ENCODE data around the gene MX2.

MX2 gene

GRCh38 chr21:41360072-41360821 lies 1.6 kb upstream of the MX2 start:
- DNase-seq: no peak
- in situ Hi-C loops (cut with HindIII; ENCODE audit: low pct_ligation_motif_present, low pct_unique_long_range_greater_than_20kb, low sequenced_read_pairs): no loop called here

GRCh38 chr21:41361053-41361785 lies 608 bp upstream of the MX2 start:
- no peak for DNase-seq
- in situ Hi-C loops (cut with HindIII; ENCODE audit: low pct_ligation_motif_present, low pct_unique_long_range_greater_than_20kb, low sequenced_read_pairs): no loop called here

- DNase-seq: no peak
- in situ Hi-C loops (cut with HindIII; ENCODE audit: low pct_ligation_motif_present, low pct_unique_long_range_greater_than_20kb, low sequenced_read_pairs): no loop called here
Measured at GRCh38 chr21:41362605-41363369, 960 bp downstream of the MX2 start.

GRCh38 chr21:41363370-41364270 lies 1.8 kb downstream of the MX2 start:
- in situ Hi-C loops (cut with HindIII; ENCODE audit: low pct_ligation_motif_present, low pct_unique_long_range_greater_than_20kb, low sequenced_read_pairs): no loop called here
- DNase-seq: no peak

- no peak for DNase-seq
- in situ Hi-C loops (cut with HindIII; ENCODE audit: low pct_ligation_motif_present, low pct_unique_long_range_greater_than_20kb, low sequenced_read_pairs): no loop called here
Measured at GRCh38 chr21:41364308-41364707, 2.5 kb downstream of the MX2 start.

- in situ Hi-C loops (cut with HindIII; ENCODE audit: low pct_ligation_motif_present, low pct_unique_long_range_greater_than_20kb, low sequenced_read_pairs): no loop called here
Measured at GRCh38 chr21:41365377-41366107, 3.7 kb downstream of the MX2 start.

GRCh38 chr21:41366522-41367151 lies 4.8 kb downstream of the MX2 start:
- in situ Hi-C loops (cut with HindIII; ENCODE audit: low pct_ligation_motif_present, low pct_unique_long_range_greater_than_20kb, low sequenced_read_pairs): no loop called here
- DNase-seq: no peak

More at GRCh38 chr21:41365377-41366107, 3.7 kb downstream of the MX2 start:
- DNase-seq: no peak

GRCh38 chr21:41367301-41367944 lies 5.6 kb downstream of the MX2 start:
- in situ Hi-C loops (cut with HindIII; ENCODE audit: low pct_ligation_motif_present, low pct_unique_long_range_greater_than_20kb, low sequenced_read_pairs): no loop called here
- DNase-seq: no peak

- no peak for DNase-seq
- in situ Hi-C loops (cut with HindIII; ENCODE audit: low pct_ligation_motif_present, low pct_unique_long_range_greater_than_20kb, low sequenced_read_pairs): no loop called here
Measured at GRCh38 chr21:41367945-41368734, 6.3 kb downstream of the MX2 start.

GRCh38 chr21:41368735-41369104 lies 6.9 kb downstream of the MX2 start:
- in situ Hi-C loops (cut with HindIII; ENCODE audit: low pct_ligation_motif_present, low pct_unique_long_range_greater_than_20kb, low sequenced_read_pairs): no loop called here
- DNase-seq: no peak

- DNase-seq: no peak
Measured at GRCh38 chr21:41369105-41369919, 7.5 kb downstream of the MX2 start.

GRCh38 chr21:41369920-41370839 lies 8.4 kb downstream of the MX2 start:
- DNase-seq: no peak
- in situ Hi-C loops (cut with HindIII; ENCODE audit: low pct_ligation_motif_present, low pct_unique_long_range_greater_than_20kb, low sequenced_read_pairs): no loop called here

More at GRCh38 chr21:41369105-41369919, 7.5 kb downstream of the MX2 start:
- in situ Hi-C loops (cut with HindIII; ENCODE audit: low pct_ligation_motif_present, low pct_unique_long_range_greater_than_20kb, low sequenced_read_pairs): no loop called here

GRCh38 chr21:41370840-41371684 lies 9.2 kb downstream of the MX2 start:
- in situ Hi-C loops (cut with HindIII; ENCODE audit: low pct_ligation_motif_present, low pct_unique_long_range_greater_than_20kb, low sequenced_read_pairs): no loop called here
- DNase-seq: no peak

- in situ Hi-C loops (cut with HindIII; ENCODE audit: low pct_ligation_motif_present, low pct_unique_long_range_greater_than_20kb, low sequenced_read_pairs): no loop called here
- DNase-seq: no peak
Measured at GRCh38 chr21:41371685-41372030, 9.8 kb downstream of the MX2 start.

Measured in ACHN (cell line).